PC-9 (cell line): ENCODE results near the gene PRKCI. TPM values are rescaled to one million over a fixed set of nuclear protein-coding genes. Genes with fewer than 3 reads are reported as not detected.

ENCODE experiments used
- BruUV-seq: library from RNA; stranded (reverse); fragments of 400-500 nt; replicated peaks from 2 replicates; lab custom pipeline; 2021; lab: Mats Ljungman, UMichigan
- CTCF ChIA-PET: fragments of 300-600 bp; sonication (Branson Sonifier 250); formaldehyde crosslinking; loops from one replicate; lab custom pipeline; 2022; ENCODE audit warnings: antibody characterized with exemption; lab: Charles Lee
- POLR2A ChIA-PET: fragments of 300-600 bp; sonication (Branson Sonifier 250); formaldehyde crosslinking; loops from one replicate; lab custom pipeline; 2022; ENCODE audit warnings: antibody characterized with exemption; ENCODE audit not compliant: unreplicated experiment; lab: Charles Lee
- DNase-seq, 2 experiments: peaks; one replicate each; pipeline versions ENCODE4 v3.0.0 to v3.0.0-alpha.2; 2015 to 2022; ENCODE audit warnings: mixed read lengths in 1 of 2
- H2AFZ ChIP-seq: fragments of 200-600 bp; sonication (generic); 2 replicates; pipeline ENCODE4 v1.8.1; 2017; ENCODE audit warnings: antibody characterized with exemption
- H3F3A ChIP-seq: fragments of 200-600 bp; sonication (generic); 2 replicates; pipeline ENCODE4 v1.8.1; 2017; ENCODE audit warnings: antibody characterized with exemption, mild to moderate bottlenecking, low read depth; ENCODE audit not compliant: insufficient read depth
- H3K27ac ChIP-seq: fragments of 200-600 bp; sonication (generic); 2 replicates; pipeline ENCODE4 v1.6.1; 2016; ENCODE audit warnings: mixed run types
- H3K27me3 ChIP-seq: fragments of 200-600 bp; sonication (generic); 2 replicates; pipeline ENCODE4 v1.6.1; 2016; ENCODE audit warnings: low read depth, mixed run types; ENCODE audit not compliant: insufficient read depth
- H3K36me3 ChIP-seq: fragments of 200-600 bp; sonication (generic); 2 replicates; pipeline ENCODE4 v1.6.1; 2016; ENCODE audit warnings: low read depth, mixed run types
- H3K4me1 ChIP-seq: fragments of 200-600 bp; sonication (generic); replicated peaks from 2 replicates; pipeline ENCODE4 v1.6.1; 2016; ENCODE audit warnings: mixed run types; ENCODE audit not compliant: insufficient read depth
- H3K4me2 ChIP-seq: fragments of 200-600 bp; sonication (generic); 2 replicates; pipeline ENCODE4 v1.6.1; 2017; ENCODE audit warnings: mixed run types
- H3K4me3 ChIP-seq: fragments of 200-600 bp; sonication (generic); 2 replicates; pipeline ENCODE4 v1.6.1; 2016; ENCODE audit warnings: mixed run types
- H3K79me2 ChIP-seq: fragments of 200-600 bp; sonication (generic); 2 replicates; pipeline ENCODE4 v1.6.1; 2017; ENCODE audit warnings: low read depth, mixed run types
- H3K9me2 ChIP-seq: fragments of 200-600 bp; sonication (generic); 2 replicates; pipeline ENCODE4 v1.8.1; 2017; ENCODE audit warnings: mild to moderate bottlenecking; ENCODE audit not compliant: insufficient read depth
- H3K9me3 ChIP-seq: fragments of 200-600 bp; sonication (generic); 2 replicates; pipeline ENCODE4 v1.8.1; 2016; ENCODE audit warnings: low read depth; ENCODE audit not compliant: insufficient read depth
- H4K20me1 ChIP-seq: fragments of 200-600 bp; sonication (generic); 2 replicates; pipeline ENCODE4 v1.8.1; 2017; ENCODE audit not compliant: insufficient read depth
- CTCF ChIP-seq: fragments of 200-600 bp; sonication (generic); conservative IDR thresholded peaks from 2 replicates; pipeline ENCODE4 v1.6.1; 2017; ENCODE audit warnings: mixed run types, antibody characterized with exemption, mild to moderate bottlenecking, moderate library complexity
- EZH2 ChIP-seq: fragments of 200-600 bp; sonication (generic); IDR thresholded peaks from 2 replicates; pipeline ENCODE4 v1.8.0; 2017; ENCODE audit warnings: antibody characterized with exemption, low read depth
- intact Hi-C: fragments of 100-400 bp; cut with micrococcal nuclease; formaldehyde crosslinking; loops from one replicate; pipeline ENCODE4 v1.10.0; 2022; ENCODE audit not compliant: unreplicated experiment
- total RNA-seq: library from RNA; stranded (reverse); gene quantifications from 2 replicates; pipeline ENCODE4 v1.2.3, GENCODE V29; 2021

The PRKCI gene
- total RNA-seq, 1 experiment from 2014 or later, result 104 TPM

- DNase-seq, result no peak
- Histone ChIP-seq H4K20me1 (no peaks in the 10 kb centered on the region), H3K4me2 (peak overlapping the region; percentile 32), H3K79me2 (peaks cover 40% of the 10 kb centered on the region), H3K9me3 (no peaks in the 10 kb centered on the region; the same call in 1 of the 2 replicates), H3K9me2 (no peaks in the 10 kb centered on the region), H2AFZ (no peak overlapping the region), H3F3A (peaks cover 25% of the 10 kb centered on the region), H3K27ac (peak overlapping the region; percentile 67), H3K36me3 (peaks cover 49% of the 10 kb centered on the region), H3K4me1 (peaks cover 42% of the 10 kb centered on the region), H3K27me3 (no peaks in the 10 kb centered on the region), H3K4me3 (no peak overlapping the region)
- CTCF ChIA-PET, result no interaction called here
- POLR2A ChIA-PET, result no interaction called here
- intact Hi-C loops, result no loop called here
- BruUV-seq, result no TSS peak
- TF ChIP-seq CTCF (no peak), EZH2 (no peak)
Measured at GRCh38 chr3:170240142-170240541, 17.9 kb downstream of the PRKCI start.

- Histone ChIP-seq H3F3A (peaks cover 25% of the 10 kb centered on the region), H3K9me3 (no peaks in the 10 kb centered on the region; the same call in 1 of the 2 replicates), H3K27me3 (no peaks in the 10 kb centered on the region), H3K4me2 (peak overlapping the region; percentile 32), H3K79me2 (peaks cover 40% of the 10 kb centered on the region), H3K27ac (peak overlapping the region; percentile 67), H2AFZ (no peak overlapping the region), H3K36me3 (peaks cover 44% of the 10 kb centered on the region), H4K20me1 (no peaks in the 10 kb centered on the region), H3K9me2 (no peaks in the 10 kb centered on the region), H3K4me1 (peaks cover 43% of the 10 kb centered on the region), H3K4me3 (no peak overlapping the region)
- intact Hi-C loops, result no loop called here
- no TSS peak for BruUV-seq
- peak in 1 of 2 experiments; percentile 82 for DNase-seq
- ChIA-PET CTCF (no interaction called here), POLR2A (no interaction called here)
- TF ChIP-seq CTCF, result no peak
- no peak for TF ChIP-seq EZH2
Measured at GRCh38 chr3:170240671-170241070, 18.4 kb downstream of the PRKCI start.

DNA sequence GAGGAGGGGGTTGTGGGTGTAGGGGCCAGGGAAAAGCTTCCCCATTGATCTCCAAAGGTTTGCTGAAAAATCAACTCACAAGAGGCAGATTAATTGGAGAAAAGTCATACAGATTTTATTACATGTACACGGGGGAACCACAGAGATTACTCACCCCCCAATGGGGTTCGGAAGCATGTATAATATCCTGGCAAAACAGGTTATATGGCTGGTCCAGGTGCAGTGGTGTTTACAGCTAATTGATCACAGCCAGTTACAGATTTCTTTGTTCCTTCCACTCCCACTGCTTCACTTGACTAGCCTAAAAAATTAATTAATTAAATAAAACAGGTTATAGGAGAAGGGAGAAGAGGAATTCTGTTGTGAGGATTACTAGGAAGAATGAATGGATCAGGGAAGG is 22.4 kb downstream of the PRKCI start:
- Histone ChIP-seq H3K36me3 (peaks cover 22% of the 10 kb centered on the region; the same call in 1 of the 2 replicates), H3K4me3 (no peak overlapping the region), H3K4me1 (peaks cover 41% of the 10 kb centered on the region), H4K20me1 (no peaks in the 10 kb centered on the region), H3K4me2 (peak overlapping the region; percentile 41), H3K79me2 (peaks cover 37% of the 10 kb centered on the region), H3K9me2 (no peaks in the 10 kb centered on the region), H2AFZ (no peak overlapping the region), H3K9me3 (no peaks in the 10 kb centered on the region; the same call in 1 of the 2 replicates), H3F3A (peaks cover 26% of the 10 kb centered on the region), H3K27ac (peak overlapping the region; percentile 27), H3K27me3 (no peaks in the 10 kb centered on the region)
- ChIA-PET POLR2A (no interaction called here), CTCF (no interaction called here)
- no TSS peak for BruUV-seq
- peak; percentile 18 to 84 for DNase-seq
- intact Hi-C loops, result no loop called here
- TF ChIP-seq CTCF (no peak), EZH2 (no peak)
